H1 (cell line): ENCODE measurements around the gene CCDC159. TPM values are rescaled to one million over a fixed set of nuclear protein-coding genes. Genes with fewer than 3 reads are reported as not detected.

Experiments used
- ATF2 ChIP-seq: IDR thresholded peaks from 2 replicates; pipeline ENCODE4 v1.6.1; 2012; ENCODE audit warnings: low read length, inconsistent platforms
- BACH1 ChIP-seq: IDR thresholded peaks from 2 replicates; pipeline ENCODE4 v1.6.1; 2012; ENCODE audit warnings: low read length, improper control_type of control experiment
- CEBPB ChIP-seq: IDR thresholded peaks from 2 replicates; pipeline ENCODE4 v1.6.1; 2012; ENCODE audit warnings: low read depth, low read length
- CHD1 ChIP-seq: IDR thresholded peaks from 2 replicates; pipeline ENCODE4 v1.6.1; 2012; ENCODE audit warnings: low read depth, low read length, improper control_type of control experiment
- CHD2 ChIP-seq: IDR thresholded peaks from 2 replicates; pipeline ENCODE4 v1.6.1; 2012; ENCODE audit warnings: low read length, improper control_type of control experiment
- GABPA ChIP-seq: IDR thresholded peaks from 2 replicates; pipeline ENCODE4 v1.6.1; 2011; ENCODE audit warnings: mild to moderate bottlenecking, low read length, moderate library complexity, borderline replicate concordance; ENCODE audit not compliant: insufficient read depth
- HDAC6 ChIP-seq: IDR thresholded peaks from one replicate; pipeline ENCODE4 v1.7.1; 2012; ENCODE audit warnings: low read depth, mild to moderate bottlenecking, inconsistent platforms, low read length, moderate library complexity
- KDM1A ChIP-seq: fragments of 200-600, 300-600 bp; sonication (generic); IDR thresholded peaks from 2 replicates; pipeline ENCODE4 v1.7.1; 2016; ENCODE audit warnings: mild to moderate bottlenecking, low read length, borderline replicate concordance
- KDM4A ChIP-seq: IDR thresholded peaks from one replicate; pipeline ENCODE4 v1.7.1; 2012; ENCODE audit warnings: low read depth, mild to moderate bottlenecking, moderate library complexity, low read length, inconsistent platforms; ENCODE audit not compliant: severe bottlenecking
- MAFK ChIP-seq: IDR thresholded peaks from 2 replicates; pipeline ENCODE4 v1.6.1; 2012; ENCODE audit warnings: low read depth, mild to moderate bottlenecking, improper control_type of control experiment, low read length
- POLR2AphosphoS5 ChIP-seq: IDR thresholded peaks from 2 replicates; pipeline ENCODE4 v1.6.1; 2011; ENCODE audit warnings: low read depth, low read length
- POU5F1 ChIP-seq: IDR thresholded peaks from 2 replicates; pipeline ENCODE4 v1.6.1; 2011; ENCODE audit warnings: low read depth, mild to moderate bottlenecking, low read length, moderate library complexity
- RAD21 ChIP-seq, 2 experiments: IDR thresholded peaks in 1 of 2; conservative IDR thresholded peaks in 1 of 2; 2 replicates each; pipeline ENCODE4 v1.6.1; 2011; ENCODE audit warnings: low read depth in 2 of 2, low read length in 2 of 2, improper control_type of control experiment in 1 of 2, inconsistent platforms in 1 of 2, mild to moderate bottlenecking in 1 of 2, moderate library complexity in 1 of 2
- RBBP5 ChIP-seq: IDR thresholded peaks from 2 replicates; pipeline ENCODE4 v1.7.1; 2012; ENCODE audit warnings: low read depth, mild to moderate bottlenecking, inconsistent platforms, low read length, moderate library complexity, borderline replicate concordance
- RFX5 ChIP-seq: IDR thresholded peaks from 2 replicates; pipeline ENCODE4 v1.6.1; 2011; ENCODE audit warnings: low read depth, low read length, improper control_type of control experiment, borderline replicate concordance
- RXRA ChIP-seq: IDR thresholded peaks from 2 replicates; pipeline ENCODE4 v1.6.1; 2011; ENCODE audit warnings: low read depth, mild to moderate bottlenecking, low read length, moderate library complexity; ENCODE audit not compliant: insufficient read depth
- SIRT6 ChIP-seq: IDR thresholded peaks from one replicate; pipeline ENCODE4 v1.7.1; 2012; ENCODE audit warnings: low read length, inconsistent platforms
- SRF ChIP-seq: IDR thresholded peaks from 2 replicates; pipeline ENCODE4 v1.6.1; 2011; ENCODE audit warnings: mild to moderate bottlenecking, low read depth, low read length, moderate library complexity
- TEAD4 ChIP-seq: IDR thresholded peaks from 2 replicates; pipeline ENCODE4 v1.6.1; 2012; ENCODE audit warnings: low read depth, low read length, inconsistent platforms, mixed read lengths
- ZNF274 ChIP-seq: IDR thresholded peaks from 2 replicates; pipeline ENCODE4 v1.7.0; 2012; ENCODE audit warnings: low read length, borderline replicate concordance; ENCODE audit errors: extremely low read depth
- polyA plus RNA-seq, 7 experiments: library from polyadenylated mRNA; depleted of rRNA in 3 of 7; stranded (reverse) in 5 of 7; unstranded in 2 of 7; fragments of >200 nt in 5 of 7; fragments of 200-250 nt in 2 of 7; gene quantifications; 1 replicate in 5 of 7; 2 replicates in 1 of 7; 4 replicates in 1 of 7; pipeline versions ENCODE4 v1.2.1 to v1.2.3, GENCODE V29; 2011 to 2013; ENCODE audit warnings: missing spikeins in 2 of 7, mixed read lengths in 2 of 7
- total RNA-seq: library from RNA; stranded (reverse); fragmentation: NEBNext Ultra II Directional; extraction: Animal tissue kit (Norgen Biotek cat#: 25700); gene quantifications from 2 replicates; pipeline ENCODE4 v1.2.1, GENCODE V29; 2021
- TF ChIP-seq, protein P1 (sequence below): IDR thresholded peaks from 2 replicates; pipeline ENCODE4 v1.6.1; 2011; ENCODE audit warnings: low read length, improper control_type of control experiment

The CCDC159 gene
- total and polyA plus RNA-seq, 2 of the 8 experiments (the other 6 are each of a cell fraction or from before 2014, with no cell fraction given) = 4.0 to 5.4 TPM

DNA sequence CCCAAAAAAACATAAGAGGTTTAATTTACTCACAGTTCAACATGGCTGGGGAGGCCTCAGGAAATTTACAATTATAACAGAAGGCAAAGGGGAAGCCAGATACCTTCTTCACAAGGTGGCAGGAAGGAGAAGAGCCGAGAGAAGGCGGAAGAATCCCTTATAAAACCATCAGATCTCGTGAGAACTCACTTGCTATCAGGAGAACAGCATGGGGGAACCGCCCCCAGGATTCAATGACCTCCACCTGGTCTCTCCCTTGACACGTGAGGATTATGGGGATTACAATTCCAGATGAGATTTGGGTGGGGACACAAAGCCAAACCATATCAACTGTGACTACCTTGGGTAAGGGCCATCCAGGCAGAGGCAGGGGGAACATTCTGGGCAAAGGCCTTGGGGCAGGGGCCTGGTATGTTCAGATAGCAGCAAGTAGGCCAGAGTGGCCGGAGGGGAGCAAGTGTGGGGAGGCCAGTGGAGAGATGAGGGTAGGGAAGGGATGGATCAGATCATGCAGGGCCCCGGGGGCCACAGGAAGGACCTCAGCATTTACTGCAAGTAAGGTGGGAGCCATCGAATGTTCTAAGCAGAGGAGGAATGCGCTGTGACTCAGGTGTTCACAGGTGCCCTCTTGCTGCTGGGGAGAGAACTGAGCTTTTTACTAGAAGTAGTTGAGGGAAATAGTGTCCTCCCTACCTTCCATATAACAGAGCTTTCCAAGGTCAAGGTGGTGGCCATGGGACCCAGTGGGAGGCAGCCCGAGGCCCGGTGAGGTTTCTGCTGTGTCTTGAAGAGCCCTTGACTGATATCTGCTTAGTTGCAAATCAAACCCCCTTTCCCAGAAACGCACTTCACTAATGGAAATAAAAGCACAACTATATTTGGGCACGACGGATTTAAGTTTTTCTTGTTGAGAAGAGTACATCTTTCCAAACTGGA is 24.9 kb upstream of the CCDC159 start (continued):
- TF ChIP-seq, protein P1, sequence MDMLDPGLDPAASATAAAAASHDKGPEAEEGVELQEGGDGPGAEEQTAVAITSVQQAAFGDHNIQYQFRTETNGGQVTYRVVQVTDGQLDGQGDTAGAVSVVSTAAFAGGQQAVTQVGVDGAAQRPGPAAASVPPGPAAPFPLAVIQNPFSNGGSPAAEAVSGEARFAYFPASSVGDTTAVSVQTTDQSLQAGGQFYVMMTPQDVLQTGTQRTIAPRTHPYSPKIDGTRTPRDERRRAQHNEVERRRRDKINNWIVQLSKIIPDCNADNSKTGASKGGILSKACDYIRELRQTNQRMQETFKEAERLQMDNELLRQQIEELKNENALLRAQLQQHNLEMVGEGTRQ = no peak
- no peak for TF ChIP-seq MAFK
- TF ChIP-seq CEBPB = no peak
- no peak for TF ChIP-seq RXRA
- no peak for TF ChIP-seq POU5F1
- TF ChIP-seq BACH1 = no peak
- TF ChIP-seq SRF = no peak
- TF ChIP-seq HDAC6 = no peak
- TF ChIP-seq CHD2 = no peak
- no peak for TF ChIP-seq ZNF274
- TF ChIP-seq RBBP5 = no peak
- TF ChIP-seq SIRT6 = no peak
- no peak for TF ChIP-seq KDM4A
- TF ChIP-seq RFX5 = no peak
- TF ChIP-seq TEAD4 = peak; percentile 53; the same call in 1 of the 2 replicates
- TF ChIP-seq CHD1 = no peak
- no peak for TF ChIP-seq POLR2AphosphoS5
- no peak for TF ChIP-seq ATF2
- TF ChIP-seq GABPA = no peak
- TF ChIP-seq KDM1A = peak; percentile 98
- peak in 1 of 2 experiments; percentile 37; a peak in 1 of 4 replicates for TF ChIP-seq RAD21 (IDR thresholded peaks at IDR 0.05 in 1 of 2, conservative IDR thresholded peaks at IDR 0.05 in 1 of 2; ENCODE audit: low read depth in 2 of 2, low read length in 2 of 2)
